GM23338 (cell line): Measurements from ENCODE around the gene DIP2C. TPM values are rescaled to one million over a fixed set of nuclear protein-coding genes. Genes with fewer than 3 reads are reported as not detected.

Experiments used
- ATAC-seq: fragments of 200-7000 bp; cut with Tn5 transposase; 3 replicates; pipeline ENCODE4 v1.9.1; 2020
- DNase-seq: peaks from one replicate; pipeline ENCODE4 v3.0.0-alpha.2; 2015; ENCODE audit warnings: low spot score
- H2AFZ ChIP-seq: fragments of 200-600 bp; sonication (generic); 2 replicates; pipeline ENCODE4 v1.8.0; 2016; ENCODE audit warnings: antibody characterized with exemption, mild to moderate bottlenecking, moderate library complexity
- H3F3A ChIP-seq: fragments of 200-600 bp; sonication (generic); replicated peaks from 2 replicates; pipeline ENCODE4 v1.8.0; 2017; ENCODE audit warnings: antibody characterized with exemption, mixed run types, low read depth
- H3K27ac ChIP-seq: fragments of 200-600 bp; sonication (generic); 2 replicates; pipeline ENCODE4 v1.6.1; 2016; ENCODE audit warnings: low read depth
- H3K27me3 ChIP-seq: fragments of 200-600 bp; sonication (generic); 2 replicates; pipeline ENCODE4 v1.8.0; 2016; ENCODE audit warnings: mild to moderate bottlenecking, mixed run types, moderate library complexity; ENCODE audit not compliant: insufficient read depth
- H3K36me3 ChIP-seq: fragments of 200-600 bp; sonication (generic); 2 replicates; pipeline ENCODE4 v1.8.0; 2016; ENCODE audit warnings: mild to moderate bottlenecking; ENCODE audit not compliant: insufficient read depth
- H3K4me1 ChIP-seq: fragments of 200-600 bp; sonication (generic); 2 replicates; pipeline ENCODE4 v1.8.0; 2016; ENCODE audit warnings: mild to moderate bottlenecking, moderate library complexity; ENCODE audit not compliant: insufficient read depth
- H3K4me2 ChIP-seq: fragments of 200-600 bp; sonication (generic); 2 replicates; pipeline ENCODE4 v1.7.1; 2017; ENCODE audit warnings: mixed run types
- H3K4me3 ChIP-seq: fragments of 200-600 bp; sonication (generic); 2 replicates; pipeline ENCODE4 v1.6.1; 2016; ENCODE audit warnings: mixed run types
- H3K79me2 ChIP-seq: fragments of 200-600 bp; sonication (generic); replicated peaks from 2 replicates; pipeline ENCODE4 v1.8.0; 2017; ENCODE audit warnings: mild to moderate bottlenecking; ENCODE audit not compliant: insufficient read depth
- H3K9me2 ChIP-seq: fragments of 200-600 bp; sonication (generic); 2 replicates; pipeline ENCODE4 v1.8.0; 2017; ENCODE audit not compliant: insufficient read depth
- H4K20me1 ChIP-seq: fragments of 200-600 bp; sonication (generic); replicated peaks from 2 replicates; pipeline ENCODE4 v1.8.0; 2017; ENCODE audit warnings: mild to moderate bottlenecking; ENCODE audit not compliant: insufficient read depth
- H3K27ac Mint-ChIP-seq: 2 replicates; pipeline ENCODE4 v1.8.0; 2020; ENCODE audit warnings: inconsistent platforms, mild to moderate bottlenecking, moderate library complexity, mixed read lengths
- H3K27me3 Mint-ChIP-seq: 3 replicates; pipeline ENCODE4 v1.8.0; 2022; ENCODE audit warnings: low read depth, mild to moderate bottlenecking, moderate library complexity, mixed read lengths, inconsistent platforms; ENCODE audit not compliant: insufficient read depth, poor library complexity
- H3K36me3 Mint-ChIP-seq: 3 replicates; pipeline ENCODE4 v1.8.0; 2021; ENCODE audit warnings: low read depth, mild to moderate bottlenecking, inconsistent platforms, moderate library complexity, mixed read lengths
- H3K4me1 Mint-ChIP-seq: 3 replicates; pipeline ENCODE4 v1.8.0; 2020; ENCODE audit warnings: mild to moderate bottlenecking, inconsistent platforms, mixed read lengths
- H3K4me3 Mint-ChIP-seq: 3 replicates; pipeline ENCODE4 v1.8.0; 2021; ENCODE audit warnings: moderate library complexity, mild to moderate bottlenecking, inconsistent platforms, mixed read lengths
- H3K9me3 Mint-ChIP-seq: 3 replicates; pipeline ENCODE4 v1.8.0; 2020; ENCODE audit warnings: moderate library complexity, mild to moderate bottlenecking, inconsistent platforms, mixed read lengths
- ETS1 ChIP-seq: IDR thresholded peaks from 2 replicates; pipeline ENCODE4 v1.6.1; 2016; ENCODE audit warnings: antibody characterized with exemption
- JUNB ChIP-seq: IDR thresholded peaks from one replicate; pipeline ENCODE4 v1.6.1; 2016; ENCODE audit warnings: antibody characterized with exemption; ENCODE audit not compliant: unreplicated experiment
- NANOG ChIP-seq: IDR thresholded peaks from 2 replicates; pipeline ENCODE4 v1.6.1; 2016; ENCODE audit warnings: antibody characterized with exemption, borderline replicate concordance
- POLR2AphosphoS5 ChIP-seq: IDR thresholded peaks from 2 replicates; pipeline ENCODE4 v1.6.1; 2016; ENCODE audit warnings: antibody characterized with exemption, low read depth
- REST ChIP-seq: IDR thresholded peaks from one replicate; pipeline ENCODE4 v1.6.1; 2018; ENCODE audit warnings: antibody characterized with exemption; ENCODE audit not compliant: unreplicated experiment
- STAT1 ChIP-seq: IDR thresholded peaks from one replicate; pipeline ENCODE4 v1.6.1; 2016; ENCODE audit warnings: antibody characterized with exemption; ENCODE audit not compliant: unreplicated experiment
- polyA plus RNA-seq: library from polyadenylated mRNA; unstranded; fragments of >200 nt; fragmentation: Nextera tagmentation; extraction: Ambion mirVana; gene quantifications from 2 replicates; pipeline ENCODE4 v1.2.1, GENCODE V29; 2016
- total RNA-seq: library from RNA; depleted of rRNA; stranded (reverse); fragments of >200 nt; shearing (Covaris generic); gene quantifications from 2 replicates; pipeline ENCODE4 v1.2.3, GENCODE V29; 2014
- TF ChIP-seq, protein P1 (sequence below), 2 experiments: fragments of 200-600 bp in 1 of 2; sonication (generic) in 1 of 2; conservative IDR thresholded peaks; 2 replicates each; pipeline versions ENCODE4 v1.5.1 to v1.6.1; 2016 to 2017; ENCODE audit warnings: antibody characterized with exemption in 2 of 2, low read depth in 2 of 2, mild to moderate bottlenecking in 2 of 2, moderate library complexity in 1 of 2

DIP2C gene
- total and polyA plus RNA-seq, 2 experiments from 2014 or later: 5.1 to 7.7 TPM

DNA sequence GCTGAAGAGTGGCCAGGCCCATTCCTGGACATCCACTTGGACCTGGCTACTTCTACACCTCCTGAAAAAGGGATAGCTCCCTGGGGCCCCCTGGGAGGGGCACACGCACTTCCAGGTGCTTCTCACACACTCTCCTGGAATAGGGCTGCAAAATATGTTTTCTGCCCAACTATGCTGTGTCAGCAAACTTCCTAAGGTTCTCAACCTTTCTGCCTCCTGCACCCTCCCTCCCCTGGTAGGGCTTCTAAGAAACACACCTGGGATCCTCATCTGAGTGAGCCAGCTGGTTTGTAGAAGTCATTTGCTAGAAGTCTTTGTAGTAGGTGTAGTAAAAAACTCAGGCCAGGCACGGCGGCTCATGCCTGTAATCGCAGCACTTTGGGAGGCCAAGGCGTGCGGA is 417.7 kb downstream of the DIP2C start (continued):
- TF ChIP-seq POLR2AphosphoS5 (no peak), JUNB (no peak), ETS1 (no peak), NANOG (no peak), REST (no peak)
- TF ChIP-seq, protein P1, sequence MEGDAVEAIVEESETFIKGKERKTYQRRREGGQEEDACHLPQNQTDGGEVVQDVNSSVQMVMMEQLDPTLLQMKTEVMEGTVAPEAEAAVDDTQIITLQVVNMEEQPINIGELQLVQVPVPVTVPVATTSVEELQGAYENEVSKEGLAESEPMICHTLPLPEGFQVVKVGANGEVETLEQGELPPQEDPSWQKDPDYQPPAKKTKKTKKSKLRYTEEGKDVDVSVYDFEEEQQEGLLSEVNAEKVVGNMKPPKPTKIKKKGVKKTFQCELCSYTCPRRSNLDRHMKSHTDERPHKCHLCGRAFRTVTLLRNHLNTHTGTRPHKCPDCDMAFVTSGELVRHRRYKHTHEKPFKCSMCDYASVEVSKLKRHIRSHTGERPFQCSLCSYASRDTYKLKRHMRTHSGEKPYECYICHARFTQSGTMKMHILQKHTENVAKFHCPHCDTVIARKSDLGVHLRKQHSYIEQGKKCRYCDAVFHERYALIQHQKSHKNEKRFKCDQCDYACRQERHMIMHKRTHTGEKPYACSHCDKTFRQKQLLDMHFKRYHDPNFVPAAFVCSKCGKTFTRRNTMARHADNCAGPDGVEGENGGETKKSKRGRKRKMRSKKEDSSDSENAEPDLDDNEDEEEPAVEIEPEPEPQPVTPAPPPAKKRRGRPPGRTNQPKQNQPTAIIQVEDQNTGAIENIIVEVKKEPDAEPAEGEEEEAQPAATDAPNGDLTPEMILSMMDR (conservative IDR thresholded peaks at IDR 0.05; ENCODE audit: low read depth in 2 of 2): no peak

GRCh38 chr10:271201-271600 is 418.3 kb downstream of the DIP2C start:
- ATAC-seq: no peak
- H3K79me2 ChIP-seq: no peaks in the 10 kb centered on the region
- H3K4me3 ChIP-seq: no peak overlapping the region
- TF ChIP-seq STAT1: no peak
- H3K36me3 Mint-ChIP-seq: no peaks in the 10 kb centered on the region
- H3K27me3 ChIP-seq: no peaks in the 10 kb centered on the region
- H4K20me1 ChIP-seq: no peaks in the 10 kb centered on the region
- no peak overlapping the region for H3K4me2 ChIP-seq
- no peak for DNase-seq
- peaks cover 1% of the 10 kb centered on the region for H3K27me3 Mint-ChIP-seq
- no peaks in the 10 kb centered on the region for H3K36me3 ChIP-seq
- H3K9me3 Mint-ChIP-seq: no peaks in the 10 kb centered on the region
- no peaks in the 10 kb centered on the region for H3F3A ChIP-seq
- H2AFZ ChIP-seq: no peak overlapping the region
- H3K4me3 Mint-ChIP-seq: no peak overlapping the region
- peaks cover 26% of the 10 kb centered on the region for H3K4me1 Mint-ChIP-seq
- H3K9me2 ChIP-seq: no peaks in the 10 kb centered on the region
- H3K27ac ChIP-seq: no peak overlapping the region
- H3K4me1 ChIP-seq: peaks cover 11% of the 10 kb centered on the region; the same call in 1 of the 2 replicates
- no peak overlapping the region; the same call in 1 of the 2 replicates for H3K27ac Mint-ChIP-seq
